Stomach (tissue), 4 donors: Measurements from ENCODE around the gene RGS3.
A peak's percentile ranks its signal among the peaks of the same experiment; 100 is the strongest.

Source experiments
- EP300 ChIP-seq: sonication (generic); formaldehyde crosslinking; IDR thresholded peaks from one replicate; pipeline ENCODE4 v1.6.1; 2017; ENCODE audit warnings: antibody characterized with exemption
- POLR2A ChIP-seq, 4 donors: fragments of 450-650 bp; IDR thresholded peaks; one replicate each; pipeline ENCODE4 v1.6.1; 2016; ENCODE audit warnings: antibody characterized with exemption in 4 of 4, control low read depth in 2 of 4, mild to moderate bottlenecking in 1 of 4, moderate library complexity in 1 of 4
- POLR2AphosphoS5 ChIP-seq, 3 donors: sonication (generic); formaldehyde crosslinking; IDR thresholded peaks; one replicate each; pipeline ENCODE4 v1.6.1; 2016; ENCODE audit warnings: antibody characterized with exemption in 3 of 3
- TF ChIP-seq, protein P1 (sequence below), 7 experiments: fragments of 450-650 bp in 4 of 7; fragments of 200-600 bp in 3 of 7; sonication (generic) in 3 of 7; IDR thresholded peaks; one replicate each; pipeline ENCODE4 v1.5.1; 2016 to 2019; ENCODE audit warnings: antibody characterized with exemption in 7 of 7, control low read depth in 2 of 7, mild to moderate bottlenecking in 1 of 7

DNA sequence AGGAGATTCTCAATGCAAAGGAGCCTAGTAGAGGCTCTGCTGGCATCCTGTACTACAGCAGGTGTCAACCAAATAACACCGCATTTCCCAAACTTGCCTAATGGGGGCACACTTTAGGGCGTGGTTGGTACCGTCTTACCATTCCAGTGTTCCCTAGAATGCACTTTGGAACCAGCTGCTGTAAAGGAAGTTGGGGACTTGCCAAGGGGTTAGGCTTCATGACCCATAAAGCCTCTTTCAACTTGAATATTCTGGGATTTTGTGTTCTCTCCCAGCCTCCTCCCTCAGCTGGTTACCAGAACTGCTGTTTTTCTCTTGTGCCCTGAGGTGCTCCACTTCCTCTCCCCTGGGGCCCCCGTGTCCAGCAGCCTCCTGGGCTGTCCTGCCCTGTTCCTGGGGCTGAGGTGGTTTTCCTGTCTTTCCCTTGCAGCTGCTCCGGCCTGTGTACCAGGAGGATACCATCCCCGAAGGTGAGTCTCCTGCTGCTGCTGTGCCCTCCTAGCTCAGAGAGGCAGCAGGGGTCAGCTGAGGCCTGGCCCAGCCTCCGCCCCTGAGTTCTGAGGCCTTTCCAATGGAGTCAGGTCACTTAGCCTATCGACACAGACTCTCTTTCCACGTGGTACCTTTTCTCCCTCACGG is 44.7 kb downstream of the RGS3 start:
- TF ChIP-seq, protein P1, sequence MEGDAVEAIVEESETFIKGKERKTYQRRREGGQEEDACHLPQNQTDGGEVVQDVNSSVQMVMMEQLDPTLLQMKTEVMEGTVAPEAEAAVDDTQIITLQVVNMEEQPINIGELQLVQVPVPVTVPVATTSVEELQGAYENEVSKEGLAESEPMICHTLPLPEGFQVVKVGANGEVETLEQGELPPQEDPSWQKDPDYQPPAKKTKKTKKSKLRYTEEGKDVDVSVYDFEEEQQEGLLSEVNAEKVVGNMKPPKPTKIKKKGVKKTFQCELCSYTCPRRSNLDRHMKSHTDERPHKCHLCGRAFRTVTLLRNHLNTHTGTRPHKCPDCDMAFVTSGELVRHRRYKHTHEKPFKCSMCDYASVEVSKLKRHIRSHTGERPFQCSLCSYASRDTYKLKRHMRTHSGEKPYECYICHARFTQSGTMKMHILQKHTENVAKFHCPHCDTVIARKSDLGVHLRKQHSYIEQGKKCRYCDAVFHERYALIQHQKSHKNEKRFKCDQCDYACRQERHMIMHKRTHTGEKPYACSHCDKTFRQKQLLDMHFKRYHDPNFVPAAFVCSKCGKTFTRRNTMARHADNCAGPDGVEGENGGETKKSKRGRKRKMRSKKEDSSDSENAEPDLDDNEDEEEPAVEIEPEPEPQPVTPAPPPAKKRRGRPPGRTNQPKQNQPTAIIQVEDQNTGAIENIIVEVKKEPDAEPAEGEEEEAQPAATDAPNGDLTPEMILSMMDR (IDR thresholded peaks at IDR 0.05), result no peak
- TF ChIP-seq POLR2A (IDR thresholded peaks at IDR 0.05) (no peak), POLR2AphosphoS5 (IDR thresholded peaks at IDR 0.05) (peak in 1 of 3 donors; percentile 65), EP300 (no peak)
